Measurements from ENCODE around the gene INTS7.

Gene INTS7

DNA sequence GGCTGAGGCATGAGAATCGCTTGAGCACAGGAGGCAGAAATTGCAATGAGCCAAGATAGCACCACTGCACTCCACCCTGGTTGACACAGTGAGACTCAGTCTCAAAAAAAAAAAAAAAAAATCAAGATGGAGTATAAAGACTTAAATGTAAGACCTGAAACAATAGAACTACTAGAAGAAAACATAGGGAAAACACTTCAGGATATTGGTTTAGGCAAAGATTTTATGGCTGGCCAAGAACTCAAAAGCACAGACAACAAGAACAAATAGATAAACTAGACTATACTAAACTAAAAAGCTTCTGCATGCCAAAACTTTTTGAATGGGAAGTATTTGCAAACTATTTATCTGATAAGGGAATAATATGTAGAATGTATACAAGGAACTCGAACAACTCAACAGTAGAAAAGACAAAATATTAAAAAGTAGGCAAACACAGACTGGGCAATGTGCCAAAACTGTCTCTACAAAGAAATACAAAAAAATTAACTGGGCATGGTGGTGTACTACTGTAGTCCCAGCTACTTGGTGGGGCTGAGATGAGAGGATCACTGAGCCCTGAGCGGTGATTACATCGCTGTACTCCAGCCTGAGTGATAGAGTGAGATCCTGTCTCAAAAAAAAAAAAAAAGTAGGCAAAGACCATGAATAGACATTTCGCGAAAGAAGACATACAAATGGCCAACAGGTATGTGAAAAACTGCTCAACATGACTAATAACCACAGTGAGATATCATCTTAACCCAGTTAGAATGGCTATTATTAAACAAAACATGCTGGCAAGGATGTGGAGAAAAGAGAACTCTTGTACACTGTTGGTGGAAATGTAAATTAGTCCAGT, 25.5 kb upstream of the INTS7 start:
- Histone ChIP-seq H3K4me3 (no peak overlapping the region), H3K9me3 (no peaks in the 10 kb centered on the region), H3K36me3 (replicated peaks) (peaks cover 39% of the 10 kb centered on the region), H3K4me1 (no peaks in the 10 kb centered on the region), H3K27me3 (ENCODE audit: low read depth) (no peaks in the 10 kb centered on the region)
- no peak for DNase-seq (ENCODE audit: low spot score in 2 of 2)
- in situ Hi-C loops (cut with MboI; ENCODE audit: low sequenced_read_pairs), result loop anchor here (10.0 kb wide), 1 partner anchor 394 kb away; no protein-coding TSS in a partner anchor

DNA sequence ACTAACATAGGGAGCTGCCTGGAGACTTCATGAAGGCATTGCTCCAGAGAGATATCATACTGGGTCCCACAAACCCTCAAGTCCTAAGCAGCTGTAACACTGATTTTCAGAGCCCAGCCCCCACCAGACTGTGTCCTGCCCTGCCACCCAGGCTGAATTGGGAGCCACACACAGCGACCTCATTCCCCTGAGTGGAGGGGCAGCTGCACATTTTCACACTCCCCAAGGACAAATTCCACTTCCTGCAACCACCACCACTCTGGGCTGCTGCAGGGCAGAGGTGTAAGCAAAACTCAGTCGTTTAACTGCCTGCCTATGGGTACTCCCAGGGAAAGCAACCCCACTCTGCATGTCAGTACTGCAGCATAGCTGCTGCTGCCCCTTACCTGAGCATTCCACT, 20.0 kb upstream of the INTS7 start:
- H3K4me3 ChIP-seq, result no peak overlapping the region
- in situ Hi-C loops (cut with MboI; ENCODE audit: low sequenced_read_pairs), result no loop called here
- no peaks in the 10 kb centered on the region for H3K27me3 ChIP-seq (ENCODE audit: low read depth)
- no peak for DNase-seq (ENCODE audit: low spot score in 2 of 2)
- H3K9me3 ChIP-seq, result no peaks in the 10 kb centered on the region
- H3K36me3 ChIP-seq (replicated peaks), result peaks cover 51% of the 10 kb centered on the region
- no peaks in the 10 kb centered on the region for H3K4me1 ChIP-seq

DNA sequence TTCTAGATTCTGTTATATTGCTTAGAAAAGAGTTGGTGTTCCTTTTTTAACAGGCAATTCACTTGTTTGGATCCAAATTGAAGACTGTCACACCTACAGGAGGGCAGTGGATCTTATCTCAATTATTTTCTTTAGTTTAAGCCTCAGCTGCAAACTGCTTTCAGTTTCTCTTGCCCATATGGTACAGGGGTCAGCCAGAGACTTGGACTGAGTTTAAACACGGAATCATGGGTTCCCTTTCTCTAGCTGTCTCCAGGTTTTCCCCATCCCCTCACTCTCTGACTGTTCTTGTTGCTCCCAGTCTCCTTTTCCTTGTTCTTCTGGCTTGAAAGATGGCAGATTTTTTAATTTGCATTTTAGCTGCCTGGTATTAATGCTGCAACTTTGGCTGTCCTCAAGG, 18.6 kb upstream of the INTS7 start:
- Histone ChIP-seq H3K27me3 (ENCODE audit: low read depth) (no peaks in the 10 kb centered on the region), H3K9me3 (no peaks in the 10 kb centered on the region), H3K36me3 (replicated peaks) (peaks cover 63% of the 10 kb centered on the region), H3K4me3 (no peak overlapping the region), H3K4me1 (no peaks in the 10 kb centered on the region)
- no peak for DNase-seq (ENCODE audit: low spot score in 2 of 2)
- in situ Hi-C loops (cut with MboI; ENCODE audit: low sequenced_read_pairs), result no loop called here

DNA sequence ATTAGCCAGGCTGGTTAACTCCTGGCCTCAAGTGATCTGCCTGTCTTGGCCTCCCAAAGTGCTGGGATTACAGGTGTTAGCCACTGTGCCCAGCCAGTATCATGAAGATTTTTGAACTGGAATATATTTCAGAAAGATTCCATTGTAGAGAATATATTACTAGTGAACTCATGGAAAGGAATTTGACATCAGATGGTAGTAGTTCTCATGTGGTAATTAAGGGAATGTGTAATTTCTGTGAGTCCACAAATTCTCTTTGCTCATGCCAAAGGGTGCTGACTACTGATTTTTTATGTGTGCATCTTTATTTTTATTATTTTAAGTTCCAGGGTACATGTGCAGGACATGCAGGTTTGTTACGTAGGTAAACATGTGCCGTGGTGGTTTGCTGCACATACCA, 10.6 kb upstream of the INTS7 start:
- peaks cover 81% of the 10 kb centered on the region for H3K36me3 ChIP-seq (replicated peaks)
- peaks cover 6% of the 10 kb centered on the region for H3K4me1 ChIP-seq
- H3K4me3 ChIP-seq, result no peak overlapping the region
- H3K27me3 ChIP-seq (ENCODE audit: low read depth), result no peaks in the 10 kb centered on the region
- DNase-seq (ENCODE audit: low spot score in 2 of 2), result no peak
- in situ Hi-C loops (cut with MboI; ENCODE audit: low sequenced_read_pairs), result loop anchor here (25.0 kb wide), 1 partner anchor 359 kb away; the partner anchor contains the start of gene NEK2
- H3K9me3 ChIP-seq, result no peaks in the 10 kb centered on the region

DNA sequence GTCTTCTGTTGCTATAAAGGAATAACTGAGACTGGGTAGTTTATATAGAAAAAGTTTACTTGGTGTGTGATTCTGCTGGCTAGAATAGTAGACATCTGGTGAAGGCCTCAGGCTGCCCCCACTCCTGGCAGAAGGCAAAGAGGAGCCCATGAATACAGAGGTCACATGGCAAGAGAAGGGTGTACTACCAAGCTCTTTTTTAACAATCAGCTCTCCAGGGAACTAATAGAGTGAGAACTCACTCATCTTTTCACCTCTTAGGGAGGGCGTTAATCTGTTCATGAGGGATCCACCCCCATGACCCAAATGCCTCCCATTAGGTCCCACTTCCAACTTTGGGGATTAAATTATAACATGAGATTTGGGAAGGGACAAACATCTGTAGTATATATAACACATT, 9.5 kb upstream of the INTS7 start:
- Histone ChIP-seq H3K27me3 (ENCODE audit: low read depth) (no peaks in the 10 kb centered on the region), H3K9me3 (no peaks in the 10 kb centered on the region), H3K36me3 (replicated peaks) (peaks cover 80% of the 10 kb centered on the region), H3K4me3 (no peak overlapping the region), H3K4me1 (peaks cover 15% of the 10 kb centered on the region)
- DNase-seq (ENCODE audit: low spot score in 2 of 2), result no peak
- in situ Hi-C loops (cut with MboI; ENCODE audit: low sequenced_read_pairs), result loop anchor here (25.0 kb wide), 1 partner anchor 358 kb away; the partner anchor contains the start of gene NEK2

DNA sequence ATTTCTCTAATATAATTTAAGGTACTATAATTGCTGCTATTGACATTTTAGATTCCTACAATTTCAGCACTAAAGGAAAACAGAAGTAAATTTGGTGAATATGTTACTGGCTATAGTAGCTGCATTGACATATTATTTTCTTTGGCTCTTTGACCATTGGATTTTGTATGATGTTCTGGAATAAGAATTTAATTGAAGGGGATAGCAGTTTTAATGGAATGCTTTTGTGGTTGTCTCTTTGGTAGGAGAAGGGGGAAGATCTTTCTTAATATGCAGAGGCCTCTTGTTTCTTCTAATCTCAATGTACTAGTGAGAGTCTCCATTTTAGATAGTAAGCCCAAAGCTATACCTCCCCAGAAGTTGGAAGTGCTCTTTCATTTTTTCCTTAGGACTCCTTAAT, 7.1 kb upstream of the INTS7 start:
- no peak overlapping the region for H3K4me3 ChIP-seq
- H3K36me3 ChIP-seq (replicated peaks), result peaks cover 75% of the 10 kb centered on the region
- no peaks in the 10 kb centered on the region for H3K27me3 ChIP-seq (ENCODE audit: low read depth)
- no peaks in the 10 kb centered on the region for H3K9me3 ChIP-seq
- in situ Hi-C loops (cut with MboI; ENCODE audit: low sequenced_read_pairs), result loop anchor here (25.0 kb wide), 1 partner anchor 355 kb away; the partner anchor contains the start of gene NEK2
- H3K4me1 ChIP-seq, result peaks cover 22% of the 10 kb centered on the region
- no peak for DNase-seq (ENCODE audit: low spot score in 2 of 2)

DNA sequence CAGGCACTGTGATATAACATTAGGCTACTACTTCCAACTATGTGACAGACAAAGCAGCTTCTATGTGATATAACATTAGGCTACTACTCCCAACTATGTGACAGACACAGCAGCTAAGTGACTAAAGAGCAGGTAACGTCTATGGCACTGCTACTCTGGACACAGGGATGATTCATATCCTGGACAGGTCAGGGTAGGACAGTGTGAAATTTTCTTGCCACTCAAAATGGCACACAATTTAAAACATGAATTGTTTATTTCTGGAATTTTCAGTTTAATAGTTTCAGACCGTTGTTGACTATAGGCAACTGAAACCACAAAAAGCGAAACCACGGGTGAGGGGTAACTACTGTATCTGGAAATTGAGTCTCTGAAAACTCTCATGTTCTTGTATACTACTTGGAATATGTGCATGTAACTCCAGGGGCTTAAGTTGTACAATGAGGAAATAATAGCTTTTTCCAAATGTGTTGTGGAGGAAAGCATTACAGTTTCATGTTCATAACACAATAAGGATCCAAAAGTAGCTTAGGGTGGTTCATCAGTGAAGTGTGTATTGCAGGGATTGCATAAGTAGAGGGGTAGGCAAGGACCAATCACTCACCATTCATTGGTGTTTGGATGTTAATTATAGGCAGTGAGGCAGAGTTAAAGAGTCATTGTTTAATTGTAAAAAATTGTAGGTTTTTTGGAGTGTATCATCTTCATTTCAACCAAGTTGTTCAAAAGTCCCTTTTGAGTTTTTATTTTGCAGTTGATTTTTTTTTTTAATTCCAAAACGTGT, 5.5 kb upstream of the INTS7 start:
- H3K4me1 ChIP-seq, result peaks cover 22% of the 10 kb centered on the region
- no peak overlapping the region for H3K4me3 ChIP-seq
- DNase-seq (ENCODE audit: low spot score in 2 of 2), result no peak
- peaks cover 62% of the 10 kb centered on the region for H3K36me3 ChIP-seq (replicated peaks)
- no peaks in the 10 kb centered on the region for H3K27me3 ChIP-seq (ENCODE audit: low read depth)
- in situ Hi-C loops (cut with MboI; ENCODE audit: low sequenced_read_pairs), result loop anchor here (25.0 kb wide), 1 partner anchor 354 kb away; the partner anchor contains the start of gene NEK2
- no peaks in the 10 kb centered on the region for H3K9me3 ChIP-seq

DNA sequence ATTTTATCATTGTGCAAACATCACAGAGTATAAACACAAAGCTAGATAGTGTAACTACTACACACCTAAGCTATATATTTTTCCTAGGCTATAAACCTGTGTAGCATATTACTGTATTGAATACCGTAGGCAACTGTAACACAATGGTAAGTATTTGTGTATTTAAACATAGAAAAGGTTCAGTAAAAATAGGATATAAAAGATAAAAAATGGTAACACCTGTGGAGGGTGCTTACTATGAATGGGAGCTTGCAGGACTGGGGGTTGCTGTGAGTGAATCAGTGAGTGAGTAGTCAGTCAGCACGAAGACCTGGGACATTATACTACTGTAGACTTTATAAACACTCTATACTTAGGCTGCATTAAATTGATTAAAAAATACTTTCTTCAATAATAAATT, 4.3 kb upstream of the INTS7 start:
- no peak for DNase-seq (ENCODE audit: low spot score in 2 of 2)
- in situ Hi-C loops (cut with MboI; ENCODE audit: low sequenced_read_pairs), result loop anchor here (25.0 kb wide), 1 partner anchor 352 kb away; the partner anchor contains the start of gene NEK2
- Histone ChIP-seq H3K9me3 (no peaks in the 10 kb centered on the region), H3K4me1 (peaks cover 22% of the 10 kb centered on the region), H3K27me3 (ENCODE audit: low read depth) (no peaks in the 10 kb centered on the region), H3K36me3 (replicated peaks) (peaks cover 50% of the 10 kb centered on the region), H3K4me3 (no peak overlapping the region)

DNA sequence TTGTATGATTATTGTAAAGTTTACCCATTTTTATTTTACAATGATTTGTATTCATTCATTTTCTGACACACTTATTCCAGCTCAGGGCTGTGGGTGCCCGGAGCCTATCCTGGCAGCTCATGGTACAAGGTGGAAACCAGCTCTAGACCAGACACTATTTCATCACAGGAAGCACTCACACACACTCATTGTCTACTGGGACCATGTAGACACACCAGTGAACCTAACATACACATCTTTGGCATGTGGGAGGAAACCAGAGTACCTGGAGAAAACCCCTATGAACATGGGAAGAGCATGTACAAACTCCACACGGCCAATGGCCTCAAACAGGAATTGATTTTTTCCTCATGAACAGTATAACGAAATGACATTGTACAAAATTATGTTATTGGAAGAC, 2.5 kb upstream of the INTS7 start:
- H3K9me3 ChIP-seq, result no peaks in the 10 kb centered on the region
- H3K27me3 ChIP-seq (ENCODE audit: low read depth), result no peaks in the 10 kb centered on the region
- in situ Hi-C loops (cut with MboI; ENCODE audit: low sequenced_read_pairs), result loop anchor here (25.0 kb wide), 1 partner anchor 351 kb away; the partner anchor contains the start of gene NEK2
- DNase-seq (ENCODE audit: low spot score in 2 of 2), result no peak
- H3K4me3 ChIP-seq, result peak overlapping the region; percentile 70
- peaks cover 36% of the 10 kb centered on the region for H3K36me3 ChIP-seq (replicated peaks)
- H3K4me1 ChIP-seq, result peaks cover 20% of the 10 kb centered on the region

DNA sequence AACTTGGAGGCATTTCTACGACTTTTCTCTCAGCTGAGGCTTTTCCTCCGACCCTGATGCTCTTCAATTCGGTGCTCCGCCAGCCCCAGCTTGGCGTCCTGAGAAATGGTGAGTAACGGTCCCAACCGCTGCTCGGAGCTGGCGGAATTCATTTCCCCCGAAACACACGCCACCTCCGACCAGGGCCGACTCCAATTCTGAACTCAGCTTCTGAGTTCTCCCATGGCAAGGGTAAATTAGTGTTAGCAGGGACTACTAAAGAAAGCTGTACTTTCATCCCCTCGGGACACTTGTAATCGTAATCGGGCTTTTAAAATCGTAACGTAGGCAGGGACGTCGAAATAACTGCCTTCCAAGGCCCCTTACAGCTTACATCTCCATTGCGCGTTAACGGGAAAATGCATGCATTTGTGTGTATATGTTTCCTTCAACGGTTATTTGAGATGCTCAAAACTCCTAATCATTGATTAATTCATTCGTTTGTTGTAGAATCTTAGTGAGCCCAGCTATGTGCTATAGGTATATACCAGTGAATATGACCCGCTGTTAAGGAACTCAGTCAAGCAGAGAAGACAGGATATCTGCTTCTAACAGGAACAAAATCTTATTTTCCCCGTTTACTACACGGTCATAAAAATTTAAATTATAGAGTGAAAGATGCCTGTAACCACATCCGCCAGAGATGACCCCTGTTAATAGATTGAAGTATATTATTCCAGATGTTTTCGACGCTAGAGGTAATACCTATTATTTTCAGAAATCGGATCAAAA, 663 bp upstream of the INTS7 start:
- H3K36me3 ChIP-seq (replicated peaks), result peaks cover 30% of the 10 kb centered on the region
- H3K4me1 ChIP-seq, result peaks cover 16% of the 10 kb centered on the region
- peak overlapping the region; percentile 70 for H3K4me3 ChIP-seq
- DNase-seq (ENCODE audit: low spot score in 2 of 2), result no peak
- H3K27me3 ChIP-seq (ENCODE audit: low read depth), result no peaks in the 10 kb centered on the region
- in situ Hi-C loops (cut with MboI; ENCODE audit: low sequenced_read_pairs), result loop anchor here (25.0 kb wide), 1 partner anchor 349 kb away; the partner anchor contains the start of gene NEK2
- no peaks in the 10 kb centered on the region for H3K9me3 ChIP-seq

DNA sequence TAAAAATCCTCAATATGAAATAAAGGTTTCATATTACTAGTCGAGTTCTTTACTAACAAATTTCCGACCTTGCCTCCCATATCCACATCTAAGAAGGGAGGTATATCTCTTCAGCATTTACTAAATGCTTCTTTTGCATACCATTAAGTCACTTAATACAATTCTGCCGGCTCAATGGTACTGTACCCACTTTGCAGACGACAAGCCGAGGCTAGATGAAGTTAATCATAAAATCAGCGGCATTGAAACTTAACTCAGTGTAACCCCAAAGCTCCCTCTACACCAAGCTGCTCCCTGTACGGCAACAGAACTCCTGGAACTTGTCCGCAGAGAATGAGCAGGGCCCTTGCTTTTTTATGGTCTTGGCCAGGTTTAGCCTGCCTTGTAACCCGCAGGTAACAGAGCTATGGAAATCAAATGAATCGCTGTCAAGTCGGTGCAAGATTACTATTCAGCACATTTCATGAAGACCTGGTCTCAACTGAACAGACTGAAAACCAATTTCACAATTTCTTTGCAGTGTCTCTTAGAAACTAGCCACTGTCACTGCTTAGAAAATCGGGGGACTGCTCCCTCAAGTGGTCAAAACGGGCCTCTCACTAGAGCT, 738 bp downstream of the INTS7 start:
- Histone ChIP-seq H3K9me3 (no peaks in the 10 kb centered on the region), H3K27me3 (ENCODE audit: low read depth) (no peaks in the 10 kb centered on the region), H3K4me3 (peak overlapping the region; percentile 70), H3K4me1 (peaks cover 7% of the 10 kb centered on the region), H3K36me3 (replicated peaks) (peaks cover 18% of the 10 kb centered on the region)
- DNase-seq (ENCODE audit: low spot score in 2 of 2), result no peak
- in situ Hi-C loops (cut with MboI; ENCODE audit: low sequenced_read_pairs), result loop anchor here (25.0 kb wide), 1 partner anchor 347 kb away; the partner anchor contains the start of gene NEK2

DNA sequence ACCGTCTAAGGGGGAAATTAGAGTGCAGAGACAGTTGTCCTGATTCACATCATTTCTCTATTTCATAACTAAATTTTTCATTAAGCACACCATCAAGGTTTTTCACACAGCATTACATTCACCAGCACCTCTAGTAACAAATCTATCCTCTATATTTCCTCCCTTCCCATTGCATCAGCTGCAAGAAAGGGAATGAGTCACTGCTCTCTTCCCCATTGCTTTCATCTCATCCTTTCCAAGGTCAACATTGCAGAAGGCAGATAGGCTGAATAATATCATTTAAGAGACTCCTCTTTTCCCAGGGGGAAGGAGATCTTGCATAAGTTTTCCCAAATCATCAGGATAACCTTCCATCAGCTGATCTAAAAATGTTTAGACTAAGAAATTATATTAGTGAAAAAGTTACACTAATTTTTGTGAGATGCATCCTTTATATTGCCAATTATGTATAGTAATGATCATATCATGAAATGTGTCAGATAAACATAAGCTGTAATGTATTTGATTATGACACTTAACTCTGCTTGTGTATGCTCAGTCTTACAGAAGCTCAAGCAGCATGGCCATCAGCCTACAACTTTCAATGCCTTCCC, 4.3 kb downstream of the INTS7 start:
- Histone ChIP-seq H3K4me3 (no peak overlapping the region), H3K36me3 (replicated peaks) (no peaks in the 10 kb centered on the region), H3K9me3 (no peaks in the 10 kb centered on the region), H3K4me1 (peaks cover 8% of the 10 kb centered on the region; the same call in 1 of the 2 replicates), H3K27me3 (ENCODE audit: low read depth) (no peaks in the 10 kb centered on the region)
- no peak for DNase-seq (ENCODE audit: low spot score in 2 of 2)
- in situ Hi-C loops (cut with MboI; ENCODE audit: low sequenced_read_pairs), result loop anchor here (25.0 kb wide), 1 partner anchor 344 kb away; the partner anchor contains the start of gene NEK2

Measured in HAP-1 (cell line).